ENCODE results near the gene E2F1.
"Not testable (repeated sequence)": the region's sequence is repeated elsewhere in the genome, so short reads cannot be mapped to it uniquely, and the experiment has no call there.

The E2F1 gene

GRCh38 chr20:33710681-33711445 is 24.7 kb upstream of the E2F1 start:
- DNase-seq (ENCODE audit: low read depth), result no peak

- DNase-seq (ENCODE audit: low read depth), result no peak
Measured at GRCh38 chr20:33709905-33710541, 23.8 kb upstream of the E2F1 start.

GRCh38 chr20:33709398-33709797 is 23.2 kb upstream of the E2F1 start:
- no peak for DNase-seq (ENCODE audit: low read depth)

- no peak for DNase-seq (ENCODE audit: low read depth)
Measured at GRCh38 chr20:33707668-33708067, 21.5 kb upstream of the E2F1 start.

- no peak for DNase-seq (ENCODE audit: low read depth)
Measured at GRCh38 chr20:33704197-33704924, 18.2 kb upstream of the E2F1 start.

- DNase-seq (ENCODE audit: low read depth), result no peak
Measured at GRCh38 chr20:33703498-33704137, 17.4 kb upstream of the E2F1 start.

- no peak for DNase-seq (ENCODE audit: low read depth)
Measured at GRCh38 chr20:33702861-33703260, 16.7 kb upstream of the E2F1 start.

- no peak for DNase-seq (ENCODE audit: low read depth)
Measured at GRCh38 chr20:33701629-33702450, 15.7 kb upstream of the E2F1 start.

GRCh38 chr20:33700696-33701441 is 14.7 kb upstream of the E2F1 start:
- DNase-seq (ENCODE audit: low read depth), result not testable (repeated sequence)

GRCh38 chr20:33698966-33699365 is 12.8 kb upstream of the E2F1 start:
- DNase-seq (ENCODE audit: low read depth), result not testable (repeated sequence)

GRCh38 chr20:33697129-33697528 is 10.9 kb upstream of the E2F1 start:
- no peak for DNase-seq (ENCODE audit: low read depth)

- no peak for DNase-seq (ENCODE audit: low read depth)
Measured at GRCh38 chr20:33696448-33696847, 10.3 kb upstream of the E2F1 start.

GRCh38 chr20:33694639-33695012 is 8.4 kb upstream of the E2F1 start:
- DNase-seq (ENCODE audit: low read depth), result no peak

- DNase-seq (ENCODE audit: low read depth), result no peak
Measured at GRCh38 chr20:33693741-33694638, 7.8 kb upstream of the E2F1 start.

GRCh38 chr20:33693289-33693688 is 7.1 kb upstream of the E2F1 start:
- DNase-seq (ENCODE audit: low read depth), result no peak

- no peak for DNase-seq (ENCODE audit: low read depth)
Measured at GRCh38 chr20:33689973-33690372, 3.8 kb upstream of the E2F1 start.

GRCh38 chr20:33689493-33689892 is 3.3 kb upstream of the E2F1 start:
- no peak for DNase-seq (ENCODE audit: low read depth)

- DNase-seq (ENCODE audit: low read depth), result no peak
Measured at GRCh38 chr20:33688938-33689424, 2.8 kb upstream of the E2F1 start.

GRCh38 chr20:33687993-33688937 is 2.1 kb upstream of the E2F1 start:
- no peak for DNase-seq (ENCODE audit: low read depth)

Data from stimulated activated CD8-positive, alpha-beta memory T cell treated with anti-CD3 and anti-CD28 coated beads, Interleukin-15, amount 100 ng/mL, for 24 hours (primary cell).